K562 (cell line): Measurements from ENCODE around the gene FLVCR2. TPM values are rescaled to one million over a fixed set of nuclear protein-coding genes. Genes with fewer than 3 reads are reported as not detected.

Experiments used
- ATAC-seq: fragments of 200-7000 bp; cut with Tn5 transposase; 3 replicates; pipeline ENCODE4 v1.9.1; 2020; ENCODE audit warnings: moderate library complexity
- BruUV-seq: library from RNA; stranded (reverse); fragments of 400-500 nt; replicated peaks from 2 replicates; lab custom pipeline; 2021; lab: Mats Ljungman, UMichigan
- CTCF ChIA-PET: fragments of 300-600 bp; formaldehyde crosslinking; extraction: SDS; loops from one replicate; lab custom pipeline; 2021; ENCODE audit warnings: low intra/inter-chr PET ratio; lab: Yijun Ruan, JAX
- POLR2A ChIA-PET: fragments of 300-600, 350-650 bp; sonication (Branson Sonifier 250); formaldehyde crosslinking; extraction: SDS; loops from one replicate; lab custom pipeline; 2021; ENCODE audit warnings: antibody characterized with exemption, inconsistent platforms; lab: Yijun Ruan, JAX
- DNase-seq, 4 experiments: peaks; one replicate each; pipeline versions ENCODE4 v3.0.0 to v3.0.0-alpha.2; 2011 to 2018; ENCODE audit warnings: low spot score in 3 of 4, mixed read lengths in 3 of 4; ENCODE audit errors: extremely low read depth in 1 of 4
- FAIRE-seq: peaks from 2 replicates; lab custom pipeline; 2011; peaks lifted over from hg19 to GRCh38; lab: Jason Lieb, UNC
- H2AFZ ChIP-seq: 2 replicates; pipeline ENCODE4 v1.6.0; 2011; ENCODE audit warnings: low read depth, low read length, control low read depth, inconsistent platforms
- H3K27ac ChIP-seq: fragments of 200-600 bp; 3 replicates; pipeline ENCODE4 v1.8.0; 2011; ENCODE audit warnings: low read depth, mild to moderate bottlenecking, control low read depth, inconsistent platforms, low read length, moderate library complexity, mixed read lengths; ENCODE audit errors: extremely low read depth
- H3K27me3 ChIP-seq, 2 experiments: fragments of 300-600 bp in 1 of 2; 2 replicates in 1 of 2; 3 replicates in 1 of 2; pipeline versions ENCODE4 v1.6.0 to v1.8.0; 2011; ENCODE audit warnings: inconsistent platforms in 2 of 2, low read length in 2 of 2, mild to moderate bottlenecking in 1 of 2, mixed read lengths in 1 of 2, moderate library complexity in 1 of 2; ENCODE audit not compliant: control insufficient read depth in 2 of 2, insufficient read depth in 2 of 2
- H3K36me3 ChIP-seq: fragments of 300-600 bp; 3 replicates; pipeline ENCODE4 v1.8.0; 2011; ENCODE audit warnings: mild to moderate bottlenecking, low read length, inconsistent platforms; ENCODE audit not compliant: control insufficient read depth, insufficient read depth
- H3K4me1 ChIP-seq, 2 experiments: fragments of 200-600 bp in 1 of 2; replicated peaks in 1 of 2; 2 replicates in 1 of 2; 3 replicates in 1 of 2; pipeline versions ENCODE4 v1.5.1 to v1.8.0; 2011; ENCODE audit warnings: inconsistent platforms in 2 of 2, low read length in 2 of 2, mild to moderate bottlenecking in 1 of 2, mixed read lengths in 1 of 2, moderate library complexity in 1 of 2; ENCODE audit not compliant: control insufficient read depth in 2 of 2, insufficient read depth in 2 of 2
- H3K4me2 ChIP-seq: 2 replicates; pipeline ENCODE4 v1.6.1; 2011; ENCODE audit warnings: low read length, control low read depth, inconsistent platforms, mixed read lengths; ENCODE audit not compliant: insufficient read depth
- H3K4me3 ChIP-seq: fragments of 200-600 bp; sonication (generic), shearing (Covaris generic); 2 replicates; pipeline ENCODE4 v1.5.1; 2016; ENCODE audit warnings: control low read depth, inconsistent platforms
- H3K79me2 ChIP-seq: fragments of 200-600 bp; 3 replicates; pipeline ENCODE4 v1.8.0; 2011; ENCODE audit warnings: low read length, inconsistent platforms; ENCODE audit not compliant: control insufficient read depth, insufficient read depth
- H3K9ac ChIP-seq, 2 experiments: 2 replicates each; pipeline versions ENCODE4 v1.6.0 to v1.6.1; 2011; ENCODE audit warnings: low read depth in 2 of 2, low read length in 2 of 2, control low read depth in 1 of 2, inconsistent platforms in 1 of 2, mild to moderate bottlenecking in 1 of 2, mixed read lengths in 1 of 2; ENCODE audit not compliant: insufficient read depth in 1 of 2
- H3K9me1 ChIP-seq: one replicate; pipeline ENCODE4 v1.6.0; 2011; ENCODE audit warnings: inconsistent platforms, mild to moderate bottlenecking, low read length, moderate library complexity; ENCODE audit not compliant: control insufficient read depth, insufficient read depth
- H3K9me3 ChIP-seq: replicated peaks from 2 replicates; pipeline ENCODE4 v1.5.1; 2011; ENCODE audit warnings: low read depth, low read length, inconsistent platforms; ENCODE audit not compliant: control insufficient read depth, insufficient read depth
- H4K20me1 ChIP-seq: replicated peaks from 2 replicates; pipeline ENCODE4 v1.6.1; 2011; ENCODE audit warnings: low read length, inconsistent platforms, mixed read lengths; ENCODE audit not compliant: control insufficient read depth, insufficient read depth
- DNMT1 ChIP-seq: fragments of 450-650 bp; IDR thresholded peaks from 2 replicates; pipeline ENCODE4 v1.6.1; 2016; ENCODE audit warnings: antibody characterized with exemption, mild to moderate bottlenecking
- GTF2B ChIP-seq: IDR thresholded peaks from 2 replicates; pipeline ENCODE4 v1.6.1; 2011; ENCODE audit not compliant: insufficient read length; ENCODE audit errors: extremely low read depth
- ILK ChIP-seq: fragments of 450-650 bp; IDR thresholded peaks from 2 replicates; pipeline ENCODE4 v1.6.1; 2016; ENCODE audit warnings: missing genetic modification characterization, low read depth, mild to moderate bottlenecking, missing compliant biosample characterization, moderate library complexity, borderline replicate concordance
- TCFL5 ChIP-seq: fragments of 250-450 bp; sonication (Bioruptor Pico); conservative IDR thresholded peaks from 2 replicates; pipeline ENCODE4 v1.6.1; 2021; ENCODE audit warnings: mild to moderate bottlenecking, moderate library complexity, matching md5 sums
- TEAD4 ChIP-seq, 2 experiments: sonication (generic) in 1 of 2; formaldehyde crosslinking in 1 of 2; IDR thresholded peaks; 2 replicates each; pipeline versions ENCODE4 v1.6.1 to v1.8.0; 2012 to 2022; ENCODE audit warnings: borderline replicate concordance in 1 of 2, inconsistent platforms in 1 of 2, low read length in 1 of 2, mild to moderate bottlenecking in 1 of 2, missing genetic modification reagents in 1 of 2
- ZBTB33 ChIP-seq: sonication (generic); formaldehyde crosslinking; IDR thresholded peaks from 2 replicates; pipeline ENCODE4 v1.8.1; 2023; ENCODE audit warnings: mild to moderate bottlenecking, missing genetic modification reagents
- ZNF239 ChIP-seq: fragments of 250-450 bp; sonication (Bioruptor Pico); IDR thresholded peaks from 2 replicates; pipeline ENCODE4 v1.4.0; 2020; ENCODE audit warnings: mild to moderate bottlenecking
- WGBS: fragments of 100-300 bp; shearing (Covaris generic); methylation state at CpG from one replicate; pipeline ENCODE4 v1.1.6; 2016; ENCODE audit warnings: low coverage, mixed read lengths; ENCODE audit not compliant: insufficient coverage; ENCODE audit errors: missing lambda C conversion rate; 5-methylcytosine and 5-hydroxymethylcytosine counted together
- in situ Hi-C: fragments of 300-500 bp; cut with MboI; formaldehyde crosslinking; loops from 4 replicates; pipeline ENCODE4 v1.15.0; 2018; ENCODE audit warnings: inconsistent platforms, mixed read lengths
- intact Hi-C: fragments of 100-400 bp; cut with micrococcal nuclease; formaldehyde crosslinking; loops from 2 replicates; pipeline ENCODE4 v1.14.2; 2022
- polyA plus RNA-seq, 8 experiments: library from polyadenylated mRNA; depleted of rRNA in 4 of 8; stranded (reverse) in 5 of 8; unstranded in 3 of 8; fragments of >200 nt; fragmentation: Nextera tagmentation in 2 of 8; fragmentation: Illumina TruSeq in 1 of 8; extraction: Ambion mirVana in 2 of 8; extraction: Trizol in 1 of 8; gene quantifications; 2 replicates each; pipeline versions ENCODE4 v1.2.1 to v1.2.3, GENCODE V29; 2011 to 2014; ENCODE audit warnings: inconsistent platforms in 1 of 8, missing spikeins in 1 of 8
- total RNA-seq, 7 experiments: library from RNA; depleted of rRNA in 6 of 7; stranded (reverse); fragments of >200 nt in 6 of 7; fragmentation: Illumina TruSeq in 2 of 7; extraction: Trizol in 2 of 7; gene quantifications; 2 replicates each; pipeline versions ENCODE4 v1.2.1 to v1.2.3, GENCODE V29; 2011 to 2021; ENCODE audit warnings: low replicate concordance in 1 of 7

The FLVCR2 gene
- total and polyA plus RNA-seq, 9 of the 15 experiments (the other 6 are each of a cell fraction or from before 2014, with no cell fraction given) = 1.5 TPM; not detected in 8

- no peak overlapping the region for H3K4me3 ChIP-seq
- ChIA-PET CTCF (no interaction called here), POLR2A (interaction anchor here (0.6 to 1.0 kb wide), 2 partner anchors 12 to 98 kb away, joined by 3 read pairs; partner anchors contain the start of genes ERG28 and TTLL5)
- no peaks in the 10 kb centered on the region for H3K27me3 ChIP-seq
- DNase-seq (no peak), ATAC-seq (no peak), FAIRE-seq (no peak)
- no peak for TF ChIP-seq ZNF239 (CRISPR knock-in tag)
- TF ChIP-seq TCFL5 (CRISPR knock-in tag) = no peak
- no peak for TF ChIP-seq ILK
- no peak for TF ChIP-seq TEAD4 (IDR thresholded peaks at IDR 0.05; ENCODE audit: low read length)
- TF ChIP-seq TEAD4 (CRISPR knock-in tag; IDR thresholded peaks at IDR 0.05; ENCODE audit: borderline replicate concordance) = no peak
- no peak for TF ChIP-seq ZBTB33 (CRISPR knock-in tag)
- TF ChIP-seq DNMT1 = no peak
- no peak for TF ChIP-seq GTF2B
- H3K36me3 ChIP-seq = peaks cover 28% of the 10 kb centered on the region; the same call in 2 of the 3 replicates
- H3K27ac ChIP-seq = no peak overlapping the region
- H3K79me2 ChIP-seq = no peaks in the 10 kb centered on the region
- H4K20me1 ChIP-seq = no peaks in the 10 kb centered on the region
- H3K4me1 ChIP-seq = peaks cover 0 to 5% of the 10 kb centered on the region in 2 experiments; a peak in 2 of 5 replicates
- no peak overlapping the region for H2AFZ ChIP-seq
- intact Hi-C loops (no loop called here), in situ Hi-C loops (no loop called here)
- H3K9ac ChIP-seq = no peak overlapping the region
- H3K9me1 ChIP-seq = no peaks in the 10 kb centered on the region
- no peaks in the 10 kb centered on the region for H3K9me3 ChIP-seq
- WGBS = 76% methylated on average over 7 of the region's 9 CpGs
- H3K4me2 ChIP-seq = no peak overlapping the region
- BruUV-seq = no TSS peak
Observed at GRCh38 chr14:75648066-75648838, 69.8 kb downstream of the FLVCR2 start.
